ENCODE results near the gene PLEKHG7. TPM values are rescaled to one million over a fixed set of nuclear protein-coding genes. Genes with fewer than 3 reads are reported as not detected.

Gene PLEKHG7
- total and polyA plus RNA-seq, 10 of the 15 experiments (the other 5 are each of a cell fraction or from before 2014, with no cell fraction given): 0.16 to 1.3 (median 0.65) TPM; not detected in 1

GRCh38 chr12:92759634-92760268, 57.0 kb downstream of the PLEKHG7 start:
- Histone ChIP-seq H4K20me1 (ENCODE audit: control insufficient read depth, insufficient read depth) (no peaks in the 10 kb centered on the region), H2AFZ (ENCODE audit: control insufficient read depth, low read depth, low read length) (no peak overlapping the region), H3K36me3 (ENCODE audit: control insufficient read depth in 2 of 2, insufficient read depth in 2 of 2, low read length in 1 of 2) (no peaks in the 10 kb centered on the region), H3K4me1 (ENCODE audit: control insufficient read depth, insufficient read depth, low read length) (no peaks in the 10 kb centered on the region; the same call in 1 of the 2 replicates), H3K27ac (ENCODE audit: control insufficient read depth, insufficient read depth) (no peak overlapping the region), H3K4me2 (ENCODE audit: control insufficient read depth, insufficient read depth) (no peak overlapping the region), H3K4me3 (no peak overlapping the region), H3K9ac (ENCODE audit: control insufficient read depth, insufficient read depth, low read length) (no peak overlapping the region), H3K27me3 (replicated peaks in 1 of 2; ENCODE audit: control insufficient read depth in 2 of 2, insufficient read depth in 2 of 2, low read length in 1 of 2) (no peaks in the 10 kb centered on the region), H3K9me3 (replicated peaks; ENCODE audit: control insufficient read depth, insufficient read depth, low read length) (no peaks in the 10 kb centered on the region), H3K79me2 (ENCODE audit: control insufficient read depth, insufficient read depth, low read length) (no peaks in the 10 kb centered on the region)
- ChIA-PET CTCF (interaction anchor here (0.7 to 1.8 kb wide), 2 partner anchors 26 to 87 kb away, joined by 3 to 4 read pairs; no protein-coding TSS in a partner anchor), RAD21 (ENCODE audit: unreplicated experiment) (no interaction called here), POLR2A (no interaction called here), SMC1A (ENCODE audit: uncharacterized antibody, unreplicated experiment) (interaction anchor here (0.7 to 1.3 kb wide), 4 partner anchors 9 to 306 kb away, joined by 3 to 7 read pairs (median 3); no protein-coding TSS in a partner anchor)
- in situ Hi-C loops (cut with MboI): no loop called here
- intact Hi-C loops (cut with micrococcal nuclease; ENCODE audit: unreplicated experiment): loop anchor here (10.0 kb wide), 1 partner anchor 1375 kb away; no protein-coding TSS in a partner anchor
- ATAC-seq (no peak), DNase-seq (ENCODE audit: low read depth, low spot score) (no peak), FAIRE-seq (no peak)
- no TSS peak for BruUV-seq (replicated peaks)
- TF ChIP-seq TCF12 (IDR thresholded peaks at IDR 0.05; ENCODE audit: low read depth, low read length) (no peak), EED (IDR thresholded peaks at IDR 0.05; ENCODE audit: low read depth) (no peak), ELK1 (IDR thresholded peaks at IDR 0.05; ENCODE audit: low read depth, low read length) (no peak), RELB (IDR thresholded peaks at IDR 0.05; ENCODE audit: low read depth) (no peak), USF2 (IDR thresholded peaks at IDR 0.05; ENCODE audit: borderline replicate concordance, low read depth, low read length) (no peak), IRF4 (IDR thresholded peaks at IDR 0.05; ENCODE audit: low read depth, low read length) (no peak)
- 62% methylated on average over 3 of the region's 3 CpGs for WGBS (ENCODE audit: insufficient coverage, insufficient replicate concordance, low lambda C conversion rate, missing lambda C conversion rate)
